Measurements from ENCODE around the gene PIK3CG. TPM values are rescaled to one million over a fixed set of nuclear protein-coding genes. Genes with fewer than 3 reads are reported as not detected.

PIK3CG gene
- total RNA-seq, 1 donor from 2014 or later, result 0.50 TPM

GRCh38 chr7:106871793-106872571 lies 6.9 kb downstream of the PIK3CG start:
- no peak overlapping the region for H3K4me3 ChIP-seq (ENCODE audit: low read depth, low read length)
- no peaks in the 10 kb centered on the region for H3K36me3 ChIP-seq (ENCODE audit: control insufficient read depth, insufficient read depth, low read length)
- TF ChIP-seq CTCF (IDR thresholded peaks at IDR 0.05; ENCODE audit: insufficient read depth, low read length, poor library complexity, severe bottlenecking), result no peak
- DNase-seq (ENCODE audit: low read depth), result no peak
- H3K27me3 ChIP-seq (ENCODE audit: control insufficient read depth, insufficient read depth, low read length), result no peaks in the 10 kb centered on the region

GRCh38 chr7:106872763-106873162 lies 7.7 kb downstream of the PIK3CG start:
- TF ChIP-seq CTCF (IDR thresholded peaks at IDR 0.05; ENCODE audit: insufficient read depth, low read length, poor library complexity, severe bottlenecking), result no peak
- Histone ChIP-seq H3K36me3 (ENCODE audit: control insufficient read depth, insufficient read depth, low read length) (no peaks in the 10 kb centered on the region), H3K4me3 (ENCODE audit: low read depth, low read length) (no peak overlapping the region), H3K27me3 (ENCODE audit: control insufficient read depth, insufficient read depth, low read length) (no peaks in the 10 kb centered on the region)
- no peak for DNase-seq (ENCODE audit: low read depth)

- no peak for TF ChIP-seq CTCF (IDR thresholded peaks at IDR 0.05; ENCODE audit: insufficient read depth, low read length, poor library complexity, severe bottlenecking)
- no peak for DNase-seq (ENCODE audit: low read depth)
- H3K36me3 ChIP-seq (ENCODE audit: control insufficient read depth, insufficient read depth, low read length), result no peaks in the 10 kb centered on the region
- H3K4me3 ChIP-seq (ENCODE audit: low read depth, low read length), result no peak overlapping the region
- no peaks in the 10 kb centered on the region for H3K27me3 ChIP-seq (ENCODE audit: control insufficient read depth, insufficient read depth, low read length)
Measured at GRCh38 chr7:106874076-106874475, 9.0 kb downstream of the PIK3CG start.

GRCh38 chr7:106875508-106875907 lies 10.4 kb downstream of the PIK3CG start:
- no peak overlapping the region for H3K4me3 ChIP-seq (ENCODE audit: low read depth, low read length)

GRCh38 chr7:106878748-106879439 lies 13.8 kb downstream of the PIK3CG start:
- no peaks in the 10 kb centered on the region for H3K27me3 ChIP-seq (ENCODE audit: control insufficient read depth, insufficient read depth, low read length)
- TF ChIP-seq CTCF (IDR thresholded peaks at IDR 0.05; ENCODE audit: insufficient read depth, low read length, poor library complexity, severe bottlenecking), result no peak
- no peak for DNase-seq (ENCODE audit: low read depth)
- no peaks in the 10 kb centered on the region for H3K36me3 ChIP-seq (ENCODE audit: control insufficient read depth, insufficient read depth, low read length)
- no peak overlapping the region for H3K4me3 ChIP-seq (ENCODE audit: low read depth, low read length)

More at GRCh38 chr7:106875508-106875907, 10.4 kb downstream of the PIK3CG start:
- no peaks in the 10 kb centered on the region for H3K36me3 ChIP-seq (ENCODE audit: control insufficient read depth, insufficient read depth, low read length)
- no peak for TF ChIP-seq CTCF (IDR thresholded peaks at IDR 0.05; ENCODE audit: insufficient read depth, low read length, poor library complexity, severe bottlenecking)
- no peaks in the 10 kb centered on the region for H3K27me3 ChIP-seq (ENCODE audit: control insufficient read depth, insufficient read depth, low read length)
- no peak for DNase-seq (ENCODE audit: low read depth)
